ENCODE results near the gene ZEB2. TPM values are rescaled to one million over a fixed set of nuclear protein-coding genes. Genes with fewer than 3 reads are reported as not detected.

ZEB2 gene
- total RNA-seq, 3 donors from 2014 or later, result 53.7 to 225 (median 83.2) TPM

DNA sequence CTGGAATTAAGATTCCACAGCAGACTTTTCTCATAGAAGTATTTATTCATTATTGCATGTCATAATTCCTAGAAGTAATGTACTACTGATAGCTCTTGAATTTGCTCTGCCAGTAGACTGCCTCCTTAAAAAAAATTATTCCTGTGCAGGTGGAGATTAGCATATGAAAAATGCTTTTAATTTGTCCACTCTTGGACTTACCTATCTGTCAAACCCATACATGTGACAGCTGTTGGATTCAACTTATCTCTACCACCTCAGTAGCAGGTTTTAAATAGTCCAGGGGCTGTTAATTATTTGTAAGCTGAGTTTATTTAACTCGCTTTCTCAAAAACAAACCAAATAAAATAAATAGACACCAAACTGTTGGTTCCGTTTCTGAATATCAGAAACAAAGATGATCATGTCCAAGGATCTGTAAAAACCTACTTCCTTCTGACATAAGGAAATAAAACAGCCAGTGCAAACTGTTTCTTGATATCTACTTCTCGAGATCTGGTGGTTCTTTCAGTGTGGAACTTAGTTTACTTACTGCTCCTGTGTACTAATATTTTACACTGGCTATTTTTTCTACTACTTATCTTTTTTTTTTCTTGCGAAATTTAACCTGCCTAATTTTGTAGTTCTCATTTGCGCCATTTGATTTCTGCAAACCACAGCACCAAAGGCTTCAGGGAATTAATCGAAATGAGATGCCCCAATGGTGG, 44.2 kb downstream of the ZEB2 start:
- Histone ChIP-seq H3K9me3 (no peaks in the 10 kb centered on the region), H3K4me1 (no peaks in the 10 kb centered on the region), H3K27ac (no peak overlapping the region), H3K4me3 (no peak overlapping the region), H3K27me3 (no peaks in the 10 kb centered on the region), H3K36me3 (no peaks in the 10 kb centered on the region)
- no peak for DNase-seq (ENCODE audit: low spot score in 2 of 2)
- TF ChIP-seq POLR2A (IDR thresholded peaks at IDR 0.05), result no peak
- no peak for TF ChIP-seq POLR2AphosphoS5 (IDR thresholded peaks at IDR 0.05)
- TF ChIP-seq CTCF (IDR thresholded peaks at IDR 0.05), result no peak
- intact Hi-C loops (cut with DNase I; ENCODE audit: low total_unique reads), result no loop called here

DNA sequence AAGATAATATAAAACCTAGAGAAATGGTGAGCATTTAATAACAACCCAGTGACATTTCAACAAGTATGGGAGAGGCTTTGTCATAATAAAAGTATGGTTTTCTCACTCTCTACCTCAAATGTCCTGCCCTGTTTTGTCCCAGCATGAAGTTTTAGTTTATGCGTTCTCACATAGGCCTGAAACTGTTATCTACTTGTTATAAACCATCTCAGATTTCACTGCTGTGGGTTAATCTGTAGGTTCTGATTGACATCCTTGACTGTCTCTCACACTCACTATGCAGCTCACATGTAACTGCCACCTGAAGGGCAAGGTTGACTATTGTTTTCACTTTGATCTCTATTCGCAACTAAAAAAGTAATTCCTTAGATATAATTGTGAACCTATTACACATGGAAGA, 44.9 kb downstream of the ZEB2 start:
- Histone ChIP-seq H3K4me3 (no peak overlapping the region), H3K4me1 (no peaks in the 10 kb centered on the region), H3K27ac (no peak overlapping the region), H3K27me3 (no peaks in the 10 kb centered on the region), H3K36me3 (no peaks in the 10 kb centered on the region), H3K9me3 (no peaks in the 10 kb centered on the region)
- TF ChIP-seq POLR2AphosphoS5 (IDR thresholded peaks at IDR 0.05) (no peak), CTCF (IDR thresholded peaks at IDR 0.05) (no peak), POLR2A (IDR thresholded peaks at IDR 0.05) (no peak)
- no peak for DNase-seq (ENCODE audit: low spot score in 2 of 2)
- intact Hi-C loops (cut with DNase I; ENCODE audit: low total_unique reads), result no loop called here

DNA sequence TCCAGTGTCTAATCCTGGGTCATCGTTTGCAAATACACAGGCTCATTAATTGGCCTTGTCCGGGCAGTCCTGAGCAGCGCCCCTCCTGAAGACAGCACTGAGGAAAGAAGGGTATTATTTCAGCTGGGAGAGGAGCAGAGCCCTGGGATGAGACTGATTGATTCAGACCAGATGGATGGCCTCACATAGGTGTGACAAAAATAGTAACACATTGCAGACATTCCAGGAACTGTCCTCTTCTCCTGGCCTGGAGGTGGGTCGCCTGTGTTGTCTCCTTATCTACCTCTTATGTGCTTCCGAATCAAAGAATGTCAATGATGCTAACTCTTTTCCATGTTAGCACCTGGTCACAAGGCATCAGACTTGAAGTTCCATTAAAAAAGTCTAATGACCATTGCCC, 45.9 kb downstream of the ZEB2 start:
- intact Hi-C loops (cut with DNase I; ENCODE audit: low total_unique reads), result no loop called here
- Histone ChIP-seq H3K4me3 (no peak overlapping the region), H3K27me3 (no peaks in the 10 kb centered on the region), H3K9me3 (no peaks in the 10 kb centered on the region), H3K4me1 (no peaks in the 10 kb centered on the region), H3K36me3 (no peaks in the 10 kb centered on the region), H3K27ac (no peak overlapping the region)
- no peak for DNase-seq (ENCODE audit: low spot score in 2 of 2)
- TF ChIP-seq POLR2A (IDR thresholded peaks at IDR 0.05) (no peak), CTCF (IDR thresholded peaks at IDR 0.05) (no peak), POLR2AphosphoS5 (IDR thresholded peaks at IDR 0.05) (no peak)

- intact Hi-C loops (cut with DNase I; ENCODE audit: low total_unique reads), result no loop called here
- H3K27ac ChIP-seq, result no peak overlapping the region
- no peak for DNase-seq (ENCODE audit: low spot score in 2 of 2)
- no peaks in the 10 kb centered on the region for H3K9me3 ChIP-seq
- no peaks in the 10 kb centered on the region for H3K36me3 ChIP-seq
- no peaks in the 10 kb centered on the region for H3K27me3 ChIP-seq
- TF ChIP-seq POLR2AphosphoS5 (IDR thresholded peaks at IDR 0.05), result no peak
- no peak for TF ChIP-seq CTCF (IDR thresholded peaks at IDR 0.05)
- TF ChIP-seq POLR2A (IDR thresholded peaks at IDR 0.05), result no peak
- H3K4me1 ChIP-seq, result no peaks in the 10 kb centered on the region
- H3K4me3 ChIP-seq, result no peak overlapping the region
These were observed 47.0 kb downstream of the ZEB2 start for GRCh38 chr2:144472911-144473310.

DNA sequence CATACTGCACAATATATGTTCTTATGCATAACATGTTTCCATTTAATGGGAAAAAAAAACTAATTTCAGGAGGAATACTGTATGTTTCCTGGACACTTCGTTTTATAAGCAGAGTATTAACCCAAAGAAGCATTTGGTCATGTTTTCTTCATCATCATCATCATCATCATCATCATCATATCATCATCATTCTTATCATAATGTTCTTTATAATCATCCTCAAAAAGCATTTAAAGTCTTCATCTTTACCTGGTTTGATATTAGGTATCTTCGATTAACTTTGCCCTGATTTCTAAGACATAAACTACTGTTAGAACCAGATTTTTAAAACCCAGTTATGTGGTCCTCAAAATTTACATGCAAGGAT, 47.9 kb downstream of the ZEB2 start:
- DNase-seq (ENCODE audit: low spot score in 2 of 2), result no peak
- Histone ChIP-seq H3K4me1 (no peaks in the 10 kb centered on the region), H3K9me3 (no peaks in the 10 kb centered on the region), H3K27ac (no peak overlapping the region), H3K4me3 (no peak overlapping the region), H3K36me3 (no peaks in the 10 kb centered on the region), H3K27me3 (no peaks in the 10 kb centered on the region)
- intact Hi-C loops (cut with DNase I; ENCODE audit: low total_unique reads), result no loop called here
- TF ChIP-seq POLR2A (IDR thresholded peaks at IDR 0.05) (no peak), POLR2AphosphoS5 (IDR thresholded peaks at IDR 0.05) (no peak), CTCF (IDR thresholded peaks at IDR 0.05) (no peak)

Measured in breast epithelium (tissue), 4 donors.